ENCODE measurements around the gene GPC3.

- no peak for TF ChIP-seq CTCF (IDR thresholded peaks at IDR 0.05)
- TF ChIP-seq POLR2A (IDR thresholded peaks at IDR 0.05) = no peak
These were observed 349.4 kb downstream of the GPC3 start for GRCh38 chrX:133636009-133636408.

Measured in right lobe of liver (tissue), 4 donors.